Cardiac muscle cell (in vitro differentiated cells and primary cell): ENCODE results near the gene FOXJ3. TPM values are rescaled to one million over a fixed set of nuclear protein-coding genes. Genes with fewer than 3 reads are reported as not detected.

Experiments
- DNase-seq, 2 donors: peaks; one replicate each; pipeline versions ENCODE4 v3.0.0 to v3.0.0-alpha.2; 2010 to 2017; ENCODE audit warnings: low read depth in 1 of 2, low spot score in 1 of 2
- H3K27ac ChIP-seq: fragments of 200-600 bp; sonication (generic); 2 replicates; pipeline ENCODE4 v1.5.1; 2016
- H3K27me3 ChIP-seq: fragments of 200-600 bp; sonication (generic); 2 replicates; pipeline ENCODE4 v1.6.0; 2016; ENCODE audit warnings: control low read depth
- H3K36me3 ChIP-seq: fragments of 200-600 bp; sonication (generic); 2 replicates; pipeline ENCODE4 v1.5.1; 2016; ENCODE audit warnings: control low read depth
- H3K4me1 ChIP-seq: fragments of 200-600 bp; sonication (generic); 2 replicates; pipeline ENCODE4 v1.8.1; 2017; ENCODE audit warnings: low read depth, mild to moderate bottlenecking, mixed run types
- H3K4me3 ChIP-seq: fragments of 200-600 bp; sonication (generic); 2 replicates; pipeline ENCODE4 v1.5.1; 2016; ENCODE audit warnings: mild to moderate bottlenecking
- H3K9me3 ChIP-seq: fragments of 200-600 bp; sonication (generic); 2 replicates; pipeline ENCODE4 v1.5.1; 2017; ENCODE audit warnings: low read depth, mild to moderate bottlenecking, control low read depth
- CTCF ChIP-seq: IDR thresholded peaks from 2 replicates; pipeline ENCODE4 v1.5.1; 2012; ENCODE audit warnings: low read depth, mild to moderate bottlenecking, low read length
- polyA plus RNA-seq: library from polyadenylated mRNA; unstranded; fragments of >200 nt; fragmentation: Nextera tagmentation; extraction: Ambion mirVana; gene quantifications from 2 replicates; pipeline ENCODE4 v1.2.1, GENCODE V29; 2016
- total RNA-seq: library from RNA; depleted of rRNA; stranded (reverse); fragments of >200 nt; gene quantifications from 2 replicates; pipeline ENCODE4 v1.2.3, GENCODE V29; 2016

Gene FOXJ3
- total and polyA plus RNA-seq, 2 experiments from 2014 or later, result 25.4 to 54.1 TPM

- Histone ChIP-seq H3K4me1 (no peaks in the 10 kb centered on the region), H3K4me3 (no peak overlapping the region), H3K27ac (no peak overlapping the region), H3K36me3 (no peaks in the 10 kb centered on the region), H3K27me3 (no peaks in the 10 kb centered on the region), H3K9me3 (no peaks in the 10 kb centered on the region)
- DNase-seq, result no peak
- TF ChIP-seq CTCF, result no peak
These were observed 39.2 kb downstream of the FOXJ3 start for GRCh38 chr1:42295816-42296215.

GRCh38 chr1:42290130-42290529 is 44.9 kb downstream of the FOXJ3 start:
- Histone ChIP-seq H3K4me1 (no peaks in the 10 kb centered on the region), H3K9me3 (no peaks in the 10 kb centered on the region), H3K27ac (no peak overlapping the region), H3K4me3 (no peak overlapping the region), H3K36me3 (no peaks in the 10 kb centered on the region), H3K27me3 (no peaks in the 10 kb centered on the region)
- no peak for TF ChIP-seq CTCF
- DNase-seq, result no peak

- H3K4me1 ChIP-seq, result no peaks in the 10 kb centered on the region
- no peaks in the 10 kb centered on the region for H3K36me3 ChIP-seq
- H3K4me3 ChIP-seq, result no peak overlapping the region
- no peak for DNase-seq
- TF ChIP-seq CTCF, result no peak
- no peaks in the 10 kb centered on the region for H3K9me3 ChIP-seq
- H3K27me3 ChIP-seq, result no peaks in the 10 kb centered on the region
- peak overlapping the region; percentile 32 for H3K27ac ChIP-seq
These were observed 46.6 kb downstream of the FOXJ3 start for GRCh38 chr1:42288311-42288985.

- Histone ChIP-seq H3K4me3 (no peak overlapping the region), H3K27ac (peak overlapping the region; percentile 70), H3K27me3 (no peaks in the 10 kb centered on the region), H3K4me1 (peaks cover 47% of the 10 kb centered on the region), H3K36me3 (no peaks in the 10 kb centered on the region), H3K9me3 (no peaks in the 10 kb centered on the region)
- peak in 1 of 2 donors; percentile 16 for DNase-seq
- no peak for TF ChIP-seq CTCF
These were observed 52.0 kb downstream of the FOXJ3 start for GRCh38 chr1:42282867-42283583.

- Histone ChIP-seq H3K4me1 (peaks cover 47% of the 10 kb centered on the region), H3K9me3 (no peaks in the 10 kb centered on the region), H3K4me3 (no peak overlapping the region), H3K27me3 (no peaks in the 10 kb centered on the region), H3K27ac (peak overlapping the region; percentile 70), H3K36me3 (no peaks in the 10 kb centered on the region)
- DNase-seq, result peak in 1 of 2 donors; percentile 78
- no peak for TF ChIP-seq CTCF
These were observed 52.9 kb downstream of the FOXJ3 start for GRCh38 chr1:42282024-42282579.
